ENCODE data around the gene DNAH10. TPM values are rescaled to one million over a fixed set of nuclear protein-coding genes. Genes with fewer than 3 reads are reported as not detected.

Gene DNAH10
- total RNA-seq, 1 donor from 2014 or later, result 0.17 TPM

- DNase-seq (ENCODE audit: low read depth), result no peak
- TF ChIP-seq CTCF (conservative IDR thresholded peaks at IDR 0.05; ENCODE audit: low read depth, low read length), result no peak
- H3K4me3 ChIP-seq (ENCODE audit: low read depth, low read length), result no peak overlapping the region
Measured at GRCh38 chr12:123896767-123897166, 134.7 kb downstream of the DNAH10 start.

- no peak overlapping the region for H3K4me3 ChIP-seq (ENCODE audit: low read depth, low read length)
- no peak for DNase-seq (ENCODE audit: low read depth)
Measured at GRCh38 chr12:123897221-123897620, 135.1 kb downstream of the DNAH10 start.

GRCh38 chr12:123898673-123899072 lies 136.6 kb downstream of the DNAH10 start:
- no peak for DNase-seq (ENCODE audit: low read depth)
- no peak for TF ChIP-seq CTCF (conservative IDR thresholded peaks at IDR 0.05; ENCODE audit: low read depth, low read length)

More at GRCh38 chr12:123897221-123897620, 135.1 kb downstream of the DNAH10 start:
- no peak for TF ChIP-seq CTCF (conservative IDR thresholded peaks at IDR 0.05; ENCODE audit: low read depth, low read length)

DNA sequence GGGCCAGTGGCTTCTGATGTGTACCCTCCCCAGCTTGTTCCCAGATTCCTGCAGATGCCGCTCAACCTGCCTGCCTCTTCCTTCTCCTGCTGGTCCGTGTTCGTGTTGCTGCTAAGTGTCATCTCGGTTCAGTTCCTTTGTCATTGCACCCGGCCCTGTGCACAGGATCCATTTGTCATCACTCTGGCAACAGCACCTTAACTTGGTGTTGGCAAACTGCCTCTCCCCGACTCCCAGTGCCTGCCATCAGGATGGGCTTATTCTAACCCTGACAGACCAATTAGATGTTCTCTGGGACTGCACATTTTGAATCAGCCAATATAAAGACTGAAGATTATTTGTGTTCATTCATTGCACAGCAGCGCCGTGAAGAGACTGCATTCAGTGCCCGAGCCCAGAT lies 137.3 kb downstream of the DNAH10 start:
- no peak for DNase-seq (ENCODE audit: low read depth)
- no peak for TF ChIP-seq CTCF (conservative IDR thresholded peaks at IDR 0.05; ENCODE audit: low read depth, low read length)
- H3K4me3 ChIP-seq (ENCODE audit: low read depth, low read length), result no peak overlapping the region

More at GRCh38 chr12:123898673-123899072, 136.6 kb downstream of the DNAH10 start:
- H3K4me3 ChIP-seq (ENCODE audit: low read depth, low read length), result no peak overlapping the region

GRCh38 chr12:123900871-123901376 lies 138.8 kb downstream of the DNAH10 start:
- no peak overlapping the region for H3K4me3 ChIP-seq (ENCODE audit: low read depth, low read length)
- no peak for TF ChIP-seq CTCF (conservative IDR thresholded peaks at IDR 0.05; ENCODE audit: low read depth, low read length)
- DNase-seq (ENCODE audit: low read depth), result no peak

DNA sequence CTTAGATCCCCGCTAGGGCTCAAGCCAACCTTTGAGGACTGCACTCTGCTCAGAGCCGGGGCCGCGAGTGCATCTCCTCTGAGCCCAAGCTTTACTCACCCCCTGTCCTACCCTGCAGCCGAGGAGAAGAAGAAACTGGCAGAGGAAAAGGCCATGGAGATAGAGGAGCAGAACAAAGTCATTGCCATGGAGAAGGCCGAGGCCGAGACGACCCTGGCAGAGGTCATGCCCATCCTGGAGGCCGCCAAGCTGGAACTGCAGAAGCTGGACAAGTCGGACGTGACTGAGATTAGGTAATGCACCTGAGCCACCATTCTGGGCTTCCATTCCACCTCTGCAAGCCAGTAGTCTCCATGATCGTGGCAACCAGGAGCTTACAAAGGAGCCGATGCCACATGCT lies 140.7 kb downstream of the DNAH10 start:
- DNase-seq (ENCODE audit: low read depth), result no peak
- TF ChIP-seq CTCF (conservative IDR thresholded peaks at IDR 0.05; ENCODE audit: low read depth, low read length), result no peak
- no peak overlapping the region for H3K4me3 ChIP-seq (ENCODE audit: low read depth, low read length)

- no peak for DNase-seq (ENCODE audit: low read depth)
- peak overlapping the region; percentile 27 for H3K4me3 ChIP-seq (ENCODE audit: low read depth, low read length)
- TF ChIP-seq CTCF (conservative IDR thresholded peaks at IDR 0.05; ENCODE audit: low read depth, low read length), result no peak
Measured at GRCh38 chr12:123903301-123904065, 141.4 kb downstream of the DNAH10 start.

Data from epithelial cell of proximal tubule (primary cell).